Inflammatory macrophage treated with lipopolysaccharide for 1 hour (primary cell): ENCODE data around the gene HOXB1.

ENCODE experiments used
- DNase-seq, 2 donors: peaks; one replicate each; pipeline ENCODE4 v3.0.0-alpha.2; 2020 to 2022

Gene HOXB1

DNA sequence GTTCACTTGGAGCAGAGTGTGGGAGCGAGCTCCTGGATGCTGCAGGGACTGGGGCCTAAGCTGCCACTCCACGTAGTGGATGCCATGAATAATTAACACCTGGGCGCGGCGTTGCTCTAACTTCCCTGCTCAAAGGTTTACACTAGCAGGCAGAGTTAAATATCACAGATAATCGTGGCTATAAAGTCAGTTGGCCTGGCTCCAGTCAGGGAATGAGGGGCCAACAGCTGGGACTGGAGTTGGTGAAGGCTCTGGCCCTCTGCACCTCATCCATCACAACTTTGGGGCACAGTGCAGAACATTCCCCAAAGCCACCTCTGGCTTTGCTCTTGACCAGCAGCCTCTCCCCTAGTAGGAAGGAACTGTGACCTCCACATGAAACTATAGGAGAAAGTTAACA lies 36.4 kb upstream of the HOXB1 start:
- no peak for DNase-seq

DNA sequence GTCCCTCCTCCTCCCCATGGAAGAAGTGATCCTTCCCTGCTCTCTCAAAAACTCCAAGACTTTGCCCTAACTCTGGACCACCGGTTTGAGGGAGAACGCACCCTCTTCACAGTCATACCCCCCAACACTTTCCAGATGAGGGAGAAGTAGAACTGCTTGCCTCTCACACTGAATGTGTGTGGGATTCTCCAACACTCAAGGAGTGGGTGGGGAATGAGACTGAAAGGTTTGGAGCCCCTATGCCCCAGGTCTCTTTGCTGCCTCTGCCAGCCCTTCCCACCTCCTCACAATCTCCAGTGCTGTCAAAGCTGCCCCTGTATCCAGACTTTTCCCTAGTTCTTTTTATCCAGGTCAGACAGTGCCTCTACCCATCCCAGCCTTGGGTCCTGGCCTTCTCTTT lies 35.9 kb upstream of the HOXB1 start:
- DNase-seq, result no peak

DNA sequence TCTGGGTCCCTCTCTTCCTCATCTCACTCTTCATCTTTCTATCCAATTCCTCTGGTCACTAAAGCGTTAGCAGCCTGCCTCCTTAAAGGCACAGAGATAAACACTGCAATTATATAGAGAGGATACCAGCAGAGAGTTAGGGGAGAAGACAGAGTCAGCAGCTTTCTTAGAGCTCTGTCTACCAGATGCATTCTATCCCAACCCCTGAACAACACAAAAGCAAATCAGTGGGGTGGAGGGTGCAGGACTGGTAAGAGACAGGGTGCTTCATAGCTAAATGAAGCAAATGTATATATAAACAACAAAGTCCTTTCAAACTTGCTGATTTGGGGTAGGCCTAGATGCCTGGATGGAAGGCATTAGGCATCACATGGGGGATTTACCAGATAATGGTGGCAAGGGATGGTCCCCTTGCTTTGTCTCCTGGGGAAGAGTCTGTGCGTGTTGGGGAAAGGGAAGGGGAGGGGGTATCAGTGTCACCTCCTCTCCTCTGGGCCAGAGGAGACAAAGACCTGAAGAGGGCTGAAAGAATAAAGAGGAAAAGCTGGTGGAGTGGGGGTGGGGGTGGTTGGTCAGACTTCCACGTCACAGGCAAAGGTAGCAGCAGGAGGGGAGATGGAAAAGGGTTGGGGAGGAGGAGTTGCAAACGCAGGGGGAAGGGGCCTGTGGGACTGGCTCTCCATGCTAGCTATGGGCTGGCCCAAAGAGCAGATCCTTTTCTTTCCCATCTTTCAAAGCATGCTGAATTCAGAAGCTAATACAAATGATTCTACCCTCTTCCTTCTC lies 35.3 kb upstream of the HOXB1 start:
- DNase-seq, result no peak

DNA sequence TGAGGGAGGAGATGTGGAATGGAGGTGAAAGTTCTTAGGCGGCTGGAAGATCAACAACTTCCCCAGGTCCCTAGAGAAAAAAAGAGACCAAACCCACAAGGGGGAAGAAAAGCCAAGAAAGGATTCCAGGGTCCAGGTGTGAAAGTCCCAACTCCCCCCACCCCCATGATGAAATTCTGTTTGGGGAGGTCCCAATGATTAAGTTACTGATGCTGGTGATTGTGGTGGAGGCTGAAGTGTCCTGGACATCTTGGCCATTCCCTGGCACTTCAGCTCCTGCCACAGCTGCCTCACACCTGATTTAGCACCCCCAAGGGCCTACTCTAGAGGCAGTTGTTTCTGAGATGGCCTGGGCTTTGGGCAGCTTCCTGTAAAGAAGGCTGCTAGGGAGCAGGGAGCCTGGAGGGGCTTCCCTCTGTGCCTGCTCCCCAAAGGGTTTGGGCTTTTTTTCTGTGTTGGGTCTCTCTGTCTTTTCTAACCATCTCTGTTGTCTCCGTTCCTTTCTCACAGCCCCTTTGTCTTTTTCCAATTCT lies 34.3 kb upstream of the HOXB1 start:
- no peak for DNase-seq

DNA sequence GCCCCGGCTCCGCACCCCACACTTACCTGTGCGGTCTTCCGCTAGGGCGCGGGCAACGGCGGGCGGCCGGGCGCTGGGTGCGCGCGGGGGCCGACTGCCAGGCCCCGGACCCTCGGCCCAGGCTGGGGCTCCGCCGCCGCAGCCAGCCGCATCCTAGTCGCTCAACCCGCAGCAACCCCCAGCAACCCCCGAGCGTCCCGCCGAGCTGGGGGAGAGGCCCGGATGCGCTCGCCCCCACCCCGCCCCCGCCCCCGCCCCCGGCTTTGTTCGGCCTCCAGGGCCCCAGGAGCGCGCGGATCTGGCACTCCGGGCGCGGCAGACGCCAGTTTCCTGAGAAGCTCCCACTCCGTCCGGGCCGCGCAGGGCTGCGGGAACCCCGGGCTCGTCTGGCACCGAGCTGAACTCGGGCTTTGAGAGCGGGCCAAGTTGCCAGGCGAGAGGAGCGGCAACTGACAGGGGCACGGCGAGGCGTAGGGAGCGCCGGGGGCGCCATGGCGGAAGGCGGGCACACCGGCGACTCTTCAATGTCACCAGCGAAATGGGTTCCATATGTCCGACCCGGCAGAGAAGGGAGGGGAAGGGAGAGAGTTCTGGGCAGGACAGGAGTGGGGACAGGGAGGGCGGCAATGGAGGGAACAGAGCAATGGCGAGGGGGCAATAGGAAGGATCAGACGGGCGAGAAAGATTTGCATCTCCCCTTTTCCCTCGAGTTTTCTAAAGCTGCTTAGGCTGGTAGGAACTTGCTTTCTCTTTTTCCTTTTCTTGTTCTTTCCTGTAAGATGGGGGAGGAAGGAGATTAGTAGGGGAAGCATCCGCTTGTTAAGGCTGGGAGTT lies 33.6 kb upstream of the HOXB1 start:
- DNase-seq, result no peak

DNA sequence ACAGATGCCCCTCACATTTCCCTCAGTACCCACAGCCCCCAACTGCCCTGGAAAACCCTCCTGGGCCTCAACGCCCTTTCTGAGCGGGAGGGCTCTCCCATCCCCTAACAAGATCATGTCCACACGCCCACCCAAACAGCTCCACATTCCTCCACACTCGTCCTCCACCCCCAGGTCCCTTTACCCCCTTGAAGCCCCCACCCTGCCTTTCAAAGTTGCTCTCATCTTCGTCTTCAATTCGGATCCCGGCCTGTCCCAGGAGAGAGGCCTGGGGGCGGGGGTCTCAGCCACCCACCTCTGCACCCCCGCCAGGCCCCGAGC lies 33.0 kb upstream of the HOXB1 start:
- no peak for DNase-seq

DNA sequence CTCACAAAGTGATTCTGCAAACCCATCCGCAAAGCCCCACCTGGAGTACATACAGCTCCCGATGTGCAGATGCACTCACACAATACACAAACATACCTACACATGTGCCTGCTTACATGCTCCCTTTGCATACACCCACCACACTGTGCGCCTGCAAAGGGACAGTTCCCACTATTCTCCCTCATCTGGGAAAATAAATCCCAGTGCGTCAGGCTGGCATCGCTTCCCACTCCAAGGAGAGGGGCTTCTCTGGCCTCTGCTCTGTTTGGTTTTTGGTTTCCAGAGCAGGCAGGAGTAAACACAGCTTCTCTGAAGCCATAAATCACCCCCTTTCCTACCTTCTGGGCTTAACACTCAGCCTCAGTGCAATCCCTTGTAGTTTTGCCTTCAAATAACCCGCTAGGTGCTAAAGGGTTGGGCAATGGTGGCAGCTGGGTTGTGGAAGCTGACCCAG lies 32.6 kb upstream of the HOXB1 start:
- DNase-seq, result no peak

DNA sequence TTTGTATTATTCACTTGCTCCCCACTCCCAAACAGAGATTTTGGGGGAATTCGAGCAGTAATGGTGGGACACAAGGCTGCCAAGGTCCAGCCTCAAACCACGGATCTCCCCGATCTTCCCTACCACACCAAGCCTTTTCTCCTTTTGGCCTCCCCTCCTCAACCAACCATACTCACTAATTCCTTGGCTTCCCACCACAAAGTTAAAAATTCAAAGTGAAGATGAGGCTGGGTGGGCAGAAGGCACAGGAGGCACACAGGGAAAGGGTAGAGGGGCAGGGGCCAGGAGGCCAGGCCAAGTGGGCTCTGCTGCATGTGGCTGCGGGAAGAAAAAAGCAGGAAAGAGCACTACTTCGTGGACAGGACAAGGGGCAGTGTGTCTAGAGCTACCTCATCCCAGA lies 32.1 kb upstream of the HOXB1 start:
- no peak for DNase-seq

DNA sequence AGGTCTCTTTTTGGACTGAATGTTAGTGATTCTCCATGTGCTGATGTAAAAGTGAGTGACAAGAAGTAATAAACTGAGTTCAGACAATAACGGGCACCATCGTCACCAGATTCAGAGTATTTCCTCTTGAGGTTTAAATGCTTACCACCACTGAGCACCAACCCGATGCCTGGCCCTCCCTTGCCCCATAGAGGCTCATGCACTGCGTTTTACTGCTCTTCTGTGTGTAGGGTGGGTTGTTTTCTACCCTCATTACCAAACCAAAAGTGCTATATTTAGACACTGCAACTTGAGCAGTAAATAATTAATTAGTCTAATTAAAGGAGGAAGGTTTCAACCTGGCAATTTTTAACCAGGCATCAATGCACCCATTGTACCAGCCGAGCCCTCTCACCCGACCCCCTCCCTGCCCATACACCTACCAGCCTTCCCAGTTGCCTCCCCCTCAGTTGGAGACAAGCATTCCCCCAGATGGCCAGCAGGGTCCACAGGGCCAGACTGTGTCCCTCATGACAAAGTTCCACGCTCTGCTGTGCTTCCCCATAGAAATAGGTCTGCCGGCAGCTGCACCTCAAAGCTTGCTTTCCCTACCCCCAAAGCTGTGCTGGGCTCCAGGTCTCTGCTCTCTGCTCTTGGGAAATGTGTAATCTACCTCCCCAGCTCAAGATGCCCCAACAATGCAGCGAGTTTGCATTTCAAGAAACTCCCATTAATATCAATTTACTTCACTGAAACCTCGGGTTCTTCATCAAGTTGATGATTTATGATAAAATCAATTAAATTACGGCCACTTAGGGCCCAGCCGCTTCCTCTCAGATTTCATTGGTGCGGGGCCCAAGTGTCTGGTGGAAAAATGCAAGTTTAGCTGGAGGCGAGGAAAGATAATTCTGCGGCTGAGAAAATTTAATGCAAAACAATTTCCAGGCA lies 31.3 kb upstream of the HOXB1 start:
- no peak for DNase-seq

DNA sequence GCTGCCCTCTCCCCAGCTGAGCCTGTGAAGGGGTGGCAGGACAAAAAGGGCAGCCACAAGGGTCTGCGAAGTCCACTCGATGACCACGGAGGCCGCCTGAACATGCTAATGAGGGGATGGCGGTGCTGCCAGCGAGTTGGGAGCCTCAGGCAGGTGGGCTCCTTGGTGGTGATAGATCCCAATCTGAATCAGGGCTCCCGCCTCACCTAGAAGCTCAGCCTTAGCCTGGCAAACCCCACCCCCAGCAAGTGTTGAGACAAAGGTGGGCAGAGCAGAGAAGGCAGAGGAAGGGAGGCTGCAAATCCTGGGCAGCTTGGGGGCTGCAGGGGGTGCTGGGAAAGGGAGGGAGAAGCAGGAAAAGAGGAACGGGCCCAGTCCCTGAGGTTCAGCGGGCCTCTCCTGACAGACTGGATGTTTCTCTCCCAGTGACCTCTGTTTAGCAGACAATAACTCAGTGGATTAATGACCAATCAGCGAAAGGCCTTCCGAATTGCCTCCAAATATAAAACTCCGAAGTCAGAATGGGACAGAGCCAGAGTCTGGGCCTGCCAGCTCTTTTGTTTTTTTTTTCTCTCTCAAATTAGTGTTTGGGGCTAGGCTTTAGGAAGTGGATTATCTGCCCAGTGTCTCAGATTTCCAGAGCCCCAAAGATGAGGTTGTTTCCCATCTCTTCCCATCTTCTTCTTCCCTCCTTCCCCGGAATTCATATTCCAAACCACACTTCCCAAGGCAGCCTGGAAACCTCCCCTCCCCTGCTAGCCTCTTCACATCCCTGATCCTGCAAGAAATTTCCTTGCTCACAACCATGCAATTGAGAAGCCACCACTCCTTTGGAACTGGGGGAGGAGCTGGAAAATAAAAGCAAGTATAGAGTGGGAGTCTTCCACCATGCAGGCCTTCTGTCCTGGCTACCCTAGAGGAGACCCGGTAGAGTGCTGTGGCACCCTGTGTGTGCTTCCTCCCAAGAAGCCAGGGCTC lies 29.3 kb upstream of the HOXB1 start:
- DNase-seq, result no peak

DNA sequence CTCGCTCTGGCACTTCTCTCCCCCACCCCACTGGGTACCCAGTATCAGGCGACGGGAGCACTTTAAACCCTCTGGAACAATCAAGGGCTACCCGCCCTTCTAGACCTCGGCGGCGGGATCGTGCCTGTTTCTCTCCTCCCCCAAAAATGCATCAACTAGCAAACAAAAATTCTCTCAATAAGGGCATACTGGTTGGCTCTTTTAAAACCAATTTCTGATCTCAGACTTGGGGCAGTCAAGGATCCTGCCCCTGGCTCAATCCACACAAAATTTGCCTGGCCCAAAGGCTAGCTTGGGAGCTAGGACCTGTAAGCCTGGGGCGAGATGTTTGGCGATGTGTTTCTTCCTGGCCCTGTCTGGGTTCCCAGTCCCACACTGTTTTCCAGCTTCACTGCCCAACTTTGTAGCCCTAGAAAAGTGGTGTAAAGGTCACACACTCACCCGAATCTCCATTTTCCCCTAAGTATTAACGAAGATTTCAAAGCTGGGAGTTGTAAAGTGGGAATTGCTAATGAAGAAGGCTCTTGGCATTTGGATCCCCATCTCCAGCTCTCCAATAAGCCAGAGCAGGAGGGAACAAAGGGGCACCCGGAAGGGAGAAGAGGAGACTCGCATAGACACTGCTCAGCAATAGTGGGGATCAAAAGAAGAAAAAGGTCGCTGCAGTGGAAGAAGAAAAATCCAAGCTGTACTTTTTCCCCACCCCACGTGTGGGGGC lies 28.5 kb upstream of the HOXB1 start:
- DNase-seq, result no peak

DNA sequence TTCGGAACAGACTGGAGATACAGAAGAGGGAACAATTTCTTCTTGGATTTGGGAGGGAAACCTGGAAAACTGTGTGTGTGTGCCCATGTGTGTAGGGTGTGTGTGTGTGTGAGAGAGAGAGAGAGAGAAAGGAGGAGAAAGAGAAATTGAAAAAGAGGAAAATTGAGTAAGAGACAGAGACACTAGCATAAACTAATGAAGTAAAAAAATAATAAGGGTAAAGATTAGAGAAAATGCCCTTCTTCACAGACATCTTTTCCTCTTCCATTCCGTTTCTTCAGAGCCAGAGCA lies 28.0 kb upstream of the HOXB1 start:
- no peak for DNase-seq

DNA sequence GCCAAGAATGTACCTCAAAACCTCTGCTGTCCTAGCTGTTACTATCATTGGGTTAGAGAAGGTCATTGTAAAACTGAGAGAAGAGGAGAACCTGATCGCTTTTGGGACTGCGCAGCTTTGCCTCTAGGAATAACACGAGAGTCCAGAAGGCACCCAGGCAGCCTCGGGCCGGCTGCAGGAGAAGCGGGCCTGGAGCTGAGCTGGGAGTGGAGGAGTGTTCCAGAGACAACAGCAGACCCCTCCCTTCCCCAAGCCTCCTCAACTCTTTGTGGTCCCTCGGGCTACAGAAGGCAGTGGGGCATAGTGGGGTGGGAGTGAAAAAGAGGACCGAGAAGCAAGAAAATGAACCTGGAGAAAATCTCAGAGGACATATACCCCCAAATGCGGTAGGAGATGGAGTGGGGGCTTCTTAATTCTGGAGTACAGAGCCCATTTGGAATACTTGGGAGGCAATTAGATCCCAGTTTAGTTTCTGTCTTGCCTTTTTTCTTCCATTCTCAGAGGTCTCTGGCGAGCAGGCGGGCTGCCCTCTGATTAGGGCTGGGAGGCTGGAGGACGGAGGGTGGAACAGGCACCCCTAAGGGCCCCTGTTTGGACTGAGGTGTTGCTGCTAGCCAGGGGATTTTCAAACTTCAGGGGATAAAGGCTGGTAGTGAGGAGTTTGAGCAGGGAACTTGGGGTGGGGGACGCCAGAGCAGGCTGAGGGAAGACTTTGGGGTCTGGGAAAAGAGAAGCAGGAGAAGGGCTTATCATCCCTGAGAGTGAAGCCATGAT lies 27.4 kb upstream of the HOXB1 start:
- DNase-seq, result no peak

DNA sequence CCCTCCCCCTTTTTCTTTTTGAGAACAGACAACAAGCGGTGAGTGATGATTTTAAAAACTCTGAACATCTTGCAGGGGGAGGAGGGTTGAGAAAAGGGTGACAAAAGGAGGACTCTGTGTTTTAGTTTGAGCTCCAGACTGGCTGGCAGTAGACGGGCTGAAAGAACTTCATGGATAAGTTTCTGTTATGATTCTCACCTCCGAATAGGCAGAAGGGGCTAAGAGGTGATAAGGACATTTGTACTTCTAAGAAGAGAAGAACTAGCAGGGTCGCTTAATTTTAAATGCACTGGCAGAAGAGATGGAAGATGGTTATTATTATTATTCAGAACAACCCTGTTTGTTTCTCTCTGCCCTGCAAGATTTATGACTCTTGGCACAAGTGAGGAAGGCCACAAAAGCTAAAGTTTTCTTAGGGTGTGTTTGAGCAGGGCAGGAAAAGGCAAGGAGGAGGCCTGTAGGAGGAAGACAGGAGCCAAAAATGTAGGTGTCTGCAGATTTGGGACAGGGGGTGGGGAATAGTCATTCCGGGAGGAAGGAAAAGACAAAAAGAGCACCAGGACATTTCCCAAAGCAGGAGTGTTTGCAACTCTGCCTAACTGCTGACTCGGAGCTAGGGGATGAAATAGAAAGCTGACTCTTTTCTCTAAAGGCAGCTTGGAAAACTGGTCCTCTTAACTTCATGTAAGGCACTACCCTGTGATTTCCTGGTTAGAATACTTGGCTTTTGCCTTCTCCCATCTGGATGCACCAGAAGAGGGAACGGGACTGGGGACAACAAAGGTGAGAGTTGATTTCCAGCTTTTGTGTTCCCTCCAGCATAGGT lies 26.0 kb upstream of the HOXB1 start:
- no peak for DNase-seq

DNA sequence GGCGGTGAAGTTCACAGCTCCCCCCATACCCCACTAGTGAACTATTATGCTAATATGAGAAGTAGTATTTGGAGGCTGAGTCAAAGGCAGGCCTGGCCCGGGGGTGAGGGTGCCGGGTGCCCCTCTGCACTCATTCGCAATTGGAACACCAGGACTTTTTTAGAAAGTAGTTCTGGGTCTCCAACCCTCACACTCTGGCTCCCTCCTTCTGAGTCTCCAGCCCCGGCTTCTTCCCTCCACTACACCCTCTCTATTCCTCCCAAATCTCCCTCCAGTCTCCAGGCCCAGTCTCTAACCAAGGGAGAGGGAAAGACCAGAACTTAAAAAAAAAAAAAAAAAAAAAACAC lies 25.4 kb upstream of the HOXB1 start:
- DNase-seq, result no peak

DNA sequence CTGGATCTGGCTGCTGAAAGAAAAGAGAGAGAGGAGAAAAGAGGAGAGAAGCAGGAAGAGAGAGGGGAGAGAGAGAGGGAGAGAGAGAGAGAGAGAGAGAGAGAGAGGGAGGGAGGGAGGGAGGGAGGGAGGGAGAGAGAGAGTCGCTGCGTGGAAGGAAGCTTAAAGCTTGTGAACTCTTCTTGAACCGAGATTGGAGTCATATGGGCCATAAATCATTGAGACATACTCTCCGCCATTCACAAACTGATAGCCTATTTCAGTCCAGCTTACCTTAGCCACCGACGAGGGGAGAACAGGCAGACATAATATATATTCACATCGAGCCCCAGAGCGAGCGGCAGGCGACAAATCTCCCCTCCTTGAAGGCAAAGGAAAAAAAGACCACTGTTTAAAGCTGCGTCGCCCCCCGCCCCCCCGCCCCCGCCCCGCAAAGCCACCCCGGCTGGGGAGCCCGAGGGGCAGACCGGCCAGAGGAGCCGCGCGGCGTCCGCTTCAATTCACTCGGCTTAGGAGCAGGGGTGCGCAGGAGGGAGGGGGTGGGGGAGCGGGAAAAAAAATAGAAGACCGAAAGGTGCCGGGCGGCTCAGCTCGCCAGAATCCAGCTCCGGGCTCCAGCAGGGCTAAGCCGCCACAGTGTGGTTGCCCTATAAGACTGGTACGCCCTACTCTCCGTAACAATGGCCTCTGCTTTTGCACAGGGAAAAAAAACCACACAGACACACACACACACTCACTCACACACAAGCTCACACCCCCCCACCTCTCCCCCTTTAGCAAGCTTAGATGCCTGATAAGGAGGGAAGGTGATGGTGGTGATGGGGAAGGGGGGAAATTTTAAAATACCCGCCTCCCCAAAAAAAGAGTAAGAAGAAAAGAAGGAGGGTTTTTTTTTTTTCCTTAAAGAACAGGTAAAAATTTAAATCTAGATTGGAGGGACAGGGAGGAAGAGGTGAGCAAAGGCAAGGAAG lies 24.7 kb upstream of the HOXB1 start:
- no peak for DNase-seq

DNA sequence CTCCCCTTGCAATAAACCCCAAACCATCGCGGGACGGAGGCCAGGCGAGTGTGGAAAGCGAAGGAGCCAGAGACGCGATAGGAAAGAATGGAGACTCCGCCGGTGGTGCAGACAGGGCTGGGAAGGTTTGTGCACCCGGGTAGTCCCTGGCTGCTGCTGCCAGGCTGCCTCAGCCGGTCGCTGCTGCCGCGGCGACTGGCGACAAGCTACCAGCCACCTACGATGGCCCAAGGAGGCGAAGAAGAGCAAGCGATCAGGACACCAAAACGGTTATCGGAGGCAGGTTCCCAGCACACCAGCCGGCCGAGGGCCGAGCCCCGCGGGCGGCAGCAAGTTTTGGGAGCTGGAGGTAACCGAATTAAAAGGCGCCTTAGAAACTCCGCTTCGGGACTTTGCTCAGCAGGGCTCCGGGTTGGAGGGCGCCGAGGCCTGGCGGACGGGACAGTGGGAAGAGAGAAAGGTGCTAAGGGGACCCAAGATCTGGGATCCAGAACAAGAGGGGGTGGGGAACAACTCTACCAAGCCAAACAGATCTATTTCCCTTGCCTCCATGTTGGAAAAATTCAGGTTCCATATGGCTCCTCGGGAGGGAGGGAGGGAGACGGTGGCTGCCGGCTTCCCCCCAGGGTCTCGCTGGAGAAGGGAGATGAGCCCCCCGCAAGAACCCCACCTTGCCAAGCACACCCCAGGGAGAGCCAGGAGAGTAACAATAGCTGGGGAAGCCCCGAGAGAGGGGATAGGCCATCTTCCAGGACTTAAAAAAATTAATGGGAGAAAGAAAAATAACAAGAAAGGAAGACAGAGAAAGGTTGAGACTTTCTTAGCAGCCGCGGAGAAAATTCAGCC lies 23.8 kb upstream of the HOXB1 start:
- DNase-seq, result no peak

DNA sequence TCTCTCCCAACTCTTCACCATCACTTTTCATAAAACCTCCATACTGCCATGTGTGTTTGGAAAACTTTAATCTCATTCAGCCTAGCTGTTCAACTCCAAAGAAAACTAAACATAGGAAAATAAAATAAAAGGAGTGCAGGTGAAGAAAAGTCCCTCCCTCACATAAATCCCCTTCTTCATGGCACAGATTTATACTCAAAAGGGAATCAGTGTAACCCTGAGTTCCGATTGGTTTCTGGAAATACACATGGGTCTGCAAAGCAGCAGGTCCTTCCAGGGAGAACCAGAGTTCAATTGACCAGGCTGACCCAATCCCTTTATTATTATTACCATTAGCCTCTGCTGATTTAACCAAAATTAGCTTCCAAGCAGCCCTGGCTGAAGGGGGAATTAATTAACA lies 23.0 kb upstream of the HOXB1 start:
- DNase-seq, result no peak
